M059J (cell line): ENCODE data around the gene CEACAM5. TPM values are rescaled to one million over a fixed set of nuclear protein-coding genes. Genes with fewer than 3 reads are reported as not detected.
"Not testable (repeated sequence)": the region's sequence is repeated elsewhere in the genome, so short reads cannot be mapped to it uniquely, and the experiment has no call there.

Source experiments
- DNase-seq: peaks from one replicate; pipeline ENCODE4 v3.0.0-alpha.2; 2012; ENCODE audit warnings: low read depth
- total RNA-seq: library from RNA; depleted of rRNA; stranded (reverse); fragments of >200 nt; shearing (Covaris generic); gene quantifications from 2 replicates; pipeline ENCODE4 v1.2.3, GENCODE V29; 2014

Gene CEACAM5
- total RNA-seq, 1 experiment from 2014 or later: not detected

- no peak for DNase-seq
Measured at GRCh38 chr19:41740415-41741243, 32.2 kb downstream of the CEACAM5 start.

GRCh38 chr19:41741244-41741554 lies 32.8 kb downstream of the CEACAM5 start:
- DNase-seq: no peak

- DNase-seq: no peak
Measured at GRCh38 chr19:41744850-41745249, 36.4 kb downstream of the CEACAM5 start.

- DNase-seq: no peak
Measured at GRCh38 chr19:41745756-41746155, 37.3 kb downstream of the CEACAM5 start.

GRCh38 chr19:41746593-41747227 lies 38.3 kb downstream of the CEACAM5 start:
- peak; percentile 46 for DNase-seq

GRCh38 chr19:41748012-41748411 lies 39.6 kb downstream of the CEACAM5 start:
- DNase-seq: no peak

- DNase-seq: not testable (repeated sequence)
Measured at GRCh38 chr19:41750248-41751134, 42.1 kb downstream of the CEACAM5 start.

GRCh38 chr19:41753159-41753558 lies 44.7 kb downstream of the CEACAM5 start:
- peak; percentile 18 for DNase-seq

GRCh38 chr19:41753936-41754529 lies 45.6 kb downstream of the CEACAM5 start:
- peak; percentile 30 for DNase-seq

GRCh38 chr19:41755328-41755913 lies 47.0 kb downstream of the CEACAM5 start, which contains the start of gene CEACAM6:
Gene CEACAM6, plus strand, starts transcription at chr19:41755530. Its CDS starts 109 bp downstream, at chr19:41755639.
- no peak for DNase-seq

- DNase-seq: peak; percentile 6
Measured at GRCh38 chr19:41758846-41759245, 50.4 kb downstream of the CEACAM5 start.

GRCh38 chr19:41767115-41767514 lies 58.7 kb downstream of the CEACAM5 start:
- no peak for DNase-seq

- DNase-seq: not testable (repeated sequence)
Measured at GRCh38 chr19:41768105-41768504, 59.7 kb downstream of the CEACAM5 start.

GRCh38 chr19:41769608-41770007 lies 61.2 kb downstream of the CEACAM5 start:
- DNase-seq: no peak

GRCh38 chr19:41771410-41771809 lies 63.0 kb downstream of the CEACAM5 start:
- DNase-seq: no peak

- DNase-seq: no peak
Measured at GRCh38 chr19:41774515-41774980, 66.1 kb downstream of the CEACAM5 start.

GRCh38 chr19:41776700-41777099 lies 68.3 kb downstream of the CEACAM5 start:
- DNase-seq: no peak
